Measurements from ENCODE around the gene IGSF21. TPM values are rescaled to one million over a fixed set of nuclear protein-coding genes. Genes with fewer than 3 reads are reported as not detected.

Gene IGSF21
- polyA plus RNA-seq, 1 experiment: not detected

DNA sequence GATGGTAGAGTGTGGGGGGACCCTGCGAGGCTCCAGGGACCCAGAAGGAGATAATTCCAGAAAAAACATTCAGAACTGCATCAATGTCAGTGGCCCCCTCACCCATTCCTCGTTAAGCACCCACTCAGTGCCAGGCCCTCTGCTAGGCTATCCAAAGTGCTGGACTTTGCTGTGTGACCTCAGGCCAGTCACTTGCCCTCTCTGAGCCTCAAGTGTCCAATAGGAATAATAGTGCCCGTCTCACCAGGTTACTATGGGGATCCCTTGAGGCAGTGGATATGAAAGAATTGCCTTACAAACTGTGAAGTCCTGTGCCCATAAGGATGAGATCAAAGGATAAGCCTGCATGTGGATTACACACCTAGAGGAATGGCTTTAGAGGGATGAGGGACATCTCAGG lies 83.4 kb downstream of the IGSF21 start:
- POLR2A ChIA-PET: no interaction called here
- CTCF ChIA-PET: no interaction called here
- H3K27ac ChIP-seq (ENCODE audit: low read depth, low read length): no peak overlapping the region

DNA sequence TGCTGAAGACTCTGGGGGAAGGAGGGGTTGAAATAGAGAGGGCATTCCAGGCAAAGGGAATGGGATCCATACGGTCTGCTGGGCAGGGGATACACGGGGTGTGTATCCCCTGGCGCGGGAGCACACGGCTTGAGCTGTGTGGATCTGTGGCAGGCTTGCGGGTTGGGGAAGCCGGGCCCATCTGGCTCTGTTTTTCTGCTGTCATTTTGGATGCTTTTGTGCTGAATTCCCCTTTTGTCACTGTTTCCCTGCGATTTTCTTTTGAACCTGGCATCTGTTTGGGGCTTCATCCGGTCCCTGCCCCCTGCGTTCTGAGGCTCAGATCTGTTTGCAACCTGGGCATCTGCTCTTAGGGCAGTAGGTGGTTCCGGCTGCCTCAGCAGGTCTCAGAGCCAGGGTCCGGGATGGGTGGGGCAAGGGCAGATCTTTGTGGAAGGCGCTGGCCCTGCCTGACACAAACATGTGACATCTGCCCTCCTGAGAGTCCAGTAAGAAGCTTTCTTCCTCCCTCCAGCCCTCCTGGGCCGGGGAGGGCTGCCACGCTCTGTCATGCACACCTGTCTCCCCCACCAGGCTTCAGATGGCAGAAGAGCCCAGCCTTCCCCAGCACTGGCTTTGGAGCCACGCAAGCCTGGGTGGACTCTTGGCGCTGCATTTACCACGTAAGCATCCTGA lies 84.0 kb downstream of the IGSF21 start:
- Histone ChIP-seq H3K4me3 (ENCODE audit: low read depth, low read length) (no peak overlapping the region), H3K9me3 (ENCODE audit: control insufficient read depth, insufficient read depth, low read length) (no peaks in the 10 kb centered on the region), H3K27me3 (ENCODE audit: control insufficient read depth, insufficient read depth, low read length) (no peaks in the 10 kb centered on the region), H3K27ac (ENCODE audit: low read depth, low read length) (no peak overlapping the region)
- DNase-seq (ENCODE audit: low read depth, low spot score): no peak
- no peak for TF ChIP-seq CTCF (IDR thresholded peaks at IDR 0.05; ENCODE audit: low read depth, low read length)
- CTCF ChIA-PET: no interaction called here
- POLR2A ChIA-PET: no interaction called here

More for the DNA sequence above, 83.4 kb downstream of the IGSF21 start:
- H3K4me3 ChIP-seq (ENCODE audit: low read depth, low read length): no peak overlapping the region
- no peaks in the 10 kb centered on the region for H3K27me3 ChIP-seq (ENCODE audit: control insufficient read depth, insufficient read depth, low read length)
- H3K9me3 ChIP-seq (ENCODE audit: control insufficient read depth, insufficient read depth, low read length): no peaks in the 10 kb centered on the region
- TF ChIP-seq CTCF (IDR thresholded peaks at IDR 0.05; ENCODE audit: low read depth, low read length): no peak
- DNase-seq (ENCODE audit: low read depth, low spot score): no peak

DNA sequence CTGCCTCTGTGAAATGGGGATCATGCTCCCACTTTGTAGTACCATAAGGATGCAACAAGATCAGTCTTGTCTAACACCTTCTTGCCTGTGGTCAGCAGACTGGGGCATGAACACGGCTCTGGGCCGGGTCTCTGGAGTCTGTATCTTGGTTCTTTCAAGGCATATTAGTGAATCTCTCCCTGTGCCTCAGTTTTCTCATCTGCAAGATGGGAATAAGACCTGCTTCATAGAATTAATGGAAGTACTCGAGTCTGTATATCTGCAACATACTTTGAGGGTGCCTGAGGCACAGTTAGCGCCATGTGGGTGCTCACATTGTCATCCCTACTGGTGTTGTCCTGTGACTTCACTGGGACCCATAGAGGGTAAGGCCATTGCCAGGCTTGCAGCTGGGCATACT lies 84.6 kb downstream of the IGSF21 start:
- POLR2A ChIA-PET: no interaction called here
- CTCF ChIA-PET: no interaction called here

GRCh38 chr1:18192974-18193373 lies 85.4 kb downstream of the IGSF21 start:
- no peak for DNase-seq (ENCODE audit: low read depth, low spot score)
- ChIA-PET POLR2A (no interaction called here), CTCF (no interaction called here)
- H3K27me3 ChIP-seq (ENCODE audit: control insufficient read depth, insufficient read depth, low read length): peaks cover 3% of the 10 kb centered on the region
- no peaks in the 10 kb centered on the region for H3K9me3 ChIP-seq (ENCODE audit: control insufficient read depth, insufficient read depth, low read length)
- TF ChIP-seq CTCF (IDR thresholded peaks at IDR 0.05; ENCODE audit: low read depth, low read length): no peak
- no peak overlapping the region for H3K27ac ChIP-seq (ENCODE audit: low read depth, low read length)
- no peak overlapping the region for H3K4me3 ChIP-seq (ENCODE audit: low read depth, low read length)

More for the DNA sequence above, 84.6 kb downstream of the IGSF21 start:
- H3K9me3 ChIP-seq (ENCODE audit: control insufficient read depth, insufficient read depth, low read length): no peaks in the 10 kb centered on the region
- no peak for DNase-seq (ENCODE audit: low read depth, low spot score)
- no peak overlapping the region for H3K4me3 ChIP-seq (ENCODE audit: low read depth, low read length)
- H3K27me3 ChIP-seq (ENCODE audit: control insufficient read depth, insufficient read depth, low read length): no peaks in the 10 kb centered on the region
- H3K27ac ChIP-seq (ENCODE audit: low read depth, low read length): no peak overlapping the region
- TF ChIP-seq CTCF (IDR thresholded peaks at IDR 0.05; ENCODE audit: low read depth, low read length): no peak

DNA sequence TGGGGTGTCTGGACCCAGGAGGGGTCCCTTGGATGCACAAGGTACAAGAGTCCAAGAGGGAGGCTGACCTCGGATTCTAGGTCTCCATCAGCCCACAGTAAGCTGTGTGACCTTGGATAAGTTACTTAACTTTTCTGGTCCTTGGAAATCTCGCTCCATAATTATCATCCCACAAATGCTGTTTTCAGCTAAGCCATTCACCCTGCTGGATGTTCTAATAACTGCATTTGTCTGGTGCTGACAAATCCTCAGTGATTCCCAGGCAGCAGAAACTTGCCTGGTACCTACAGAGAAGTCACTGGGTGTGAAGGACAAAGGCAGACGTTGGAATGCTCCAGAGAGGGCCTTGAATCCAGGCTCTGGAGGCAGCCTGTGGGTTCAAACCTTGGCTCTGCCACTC lies 89.7 kb downstream of the IGSF21 start:
- POLR2A ChIA-PET: no interaction called here
- H3K27me3 ChIP-seq (ENCODE audit: control insufficient read depth, insufficient read depth, low read length): peaks cover 7% of the 10 kb centered on the region
- H3K4me3 ChIP-seq (ENCODE audit: low read depth, low read length): no peak overlapping the region
- no peak overlapping the region for H3K27ac ChIP-seq (ENCODE audit: low read depth, low read length)
- H3K9me3 ChIP-seq (ENCODE audit: control insufficient read depth, insufficient read depth, low read length): no peaks in the 10 kb centered on the region
- DNase-seq (ENCODE audit: low read depth, low spot score): no peak
- CTCF ChIA-PET: interaction anchor here (0.5 kb wide), 1 partner anchor 49 kb away, joined by 4 read pairs; no protein-coding TSS in a partner anchor
- TF ChIP-seq CTCF (IDR thresholded peaks at IDR 0.05; ENCODE audit: low read depth, low read length): no peak
